ENCODE data around the gene CMSS1.

Gene CMSS1

DNA sequence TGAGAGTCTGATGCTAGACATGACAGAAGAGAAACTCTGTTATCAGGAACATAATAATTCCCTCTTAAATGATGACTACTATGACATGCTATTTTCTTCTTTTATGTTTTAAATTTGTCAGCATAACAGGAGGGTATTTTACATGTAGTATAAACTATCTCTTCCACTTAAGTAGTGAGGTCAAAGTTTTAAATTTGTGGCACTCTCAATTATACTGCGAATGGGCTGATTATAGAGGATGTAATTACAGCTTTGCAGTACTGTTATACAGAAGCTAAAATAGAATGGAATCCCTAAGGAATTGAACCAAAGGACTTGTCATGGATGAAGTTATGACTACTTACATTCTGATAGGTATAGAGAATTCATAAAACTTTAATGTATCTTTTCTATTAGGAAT, 34.3 kb downstream of the CMSS1 start:
- DNase-seq (ENCODE audit: extremely low read depth in 1 of 2, low read depth in 1 of 2): no peak

DNA sequence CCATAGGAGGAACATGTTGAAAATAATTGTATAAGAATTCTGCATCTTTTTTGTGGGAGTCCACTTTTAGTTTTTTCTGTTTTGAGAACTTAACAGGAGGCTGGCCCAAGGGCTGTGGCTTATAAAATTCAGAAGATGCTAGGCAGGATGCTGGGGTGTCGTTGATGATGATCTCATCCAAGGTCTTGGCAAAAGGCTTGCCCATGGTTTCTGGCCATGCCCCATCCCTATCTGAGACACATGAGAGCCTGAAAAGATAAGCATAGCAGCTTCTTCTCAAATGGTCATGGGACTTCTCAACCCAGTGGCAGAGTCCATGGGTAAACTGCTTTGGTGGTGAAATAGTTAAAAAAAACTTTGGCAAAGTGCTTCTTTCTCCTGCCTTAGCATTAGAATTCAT, 35.2 kb downstream of the CMSS1 start:
- DNase-seq (ENCODE audit: extremely low read depth in 1 of 2, low read depth in 1 of 2): no peak

DNA sequence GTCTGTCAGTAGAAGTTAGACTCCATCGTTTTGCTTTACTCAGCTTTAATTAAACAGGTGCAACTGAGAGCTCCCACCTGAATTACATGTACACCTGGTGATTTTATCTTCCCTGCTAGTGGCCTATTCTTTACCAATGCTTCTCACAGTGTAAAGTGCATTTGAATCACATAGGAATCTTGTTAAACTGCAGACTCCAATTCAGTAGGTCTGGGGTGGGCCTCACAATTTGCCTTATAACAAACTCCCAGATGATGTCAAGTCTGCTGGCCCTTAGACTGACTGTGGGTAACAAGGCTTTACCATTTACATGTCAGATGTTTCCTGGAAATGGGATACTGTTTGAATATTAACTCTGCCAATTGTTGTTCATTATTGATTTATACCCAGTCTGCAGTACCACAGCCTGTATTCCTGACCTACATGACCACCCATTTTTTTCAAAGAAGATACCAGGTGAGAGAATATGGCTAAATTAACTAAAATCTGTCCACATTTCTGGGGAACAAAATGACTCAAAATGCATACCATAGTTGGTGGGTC, 37.2 kb downstream of the CMSS1 start:
- no peak for DNase-seq (ENCODE audit: extremely low read depth in 1 of 2, low read depth in 1 of 2)

DNA sequence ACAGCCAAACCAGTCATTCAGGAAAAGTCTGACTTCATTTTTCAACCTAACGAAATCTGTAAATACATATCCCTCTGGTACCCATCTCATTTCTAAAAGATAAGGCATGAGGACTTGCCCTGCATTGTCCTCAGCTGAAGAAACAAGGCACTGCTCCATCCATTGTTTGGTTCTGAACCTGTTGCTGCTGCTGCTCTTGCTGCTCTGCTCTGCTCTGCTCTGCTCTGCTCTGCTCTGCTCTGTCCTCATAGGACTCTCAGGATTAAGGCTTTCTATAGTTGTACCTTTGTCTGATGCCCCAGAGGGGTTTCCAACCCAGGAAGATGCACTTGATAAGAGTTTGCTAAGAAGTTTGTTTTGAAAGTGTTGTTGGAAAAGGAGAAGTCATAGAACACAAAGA, 38.2 kb downstream of the CMSS1 start:
- DNase-seq (ENCODE audit: extremely low read depth in 1 of 2, low read depth in 1 of 2): no peak

DNA sequence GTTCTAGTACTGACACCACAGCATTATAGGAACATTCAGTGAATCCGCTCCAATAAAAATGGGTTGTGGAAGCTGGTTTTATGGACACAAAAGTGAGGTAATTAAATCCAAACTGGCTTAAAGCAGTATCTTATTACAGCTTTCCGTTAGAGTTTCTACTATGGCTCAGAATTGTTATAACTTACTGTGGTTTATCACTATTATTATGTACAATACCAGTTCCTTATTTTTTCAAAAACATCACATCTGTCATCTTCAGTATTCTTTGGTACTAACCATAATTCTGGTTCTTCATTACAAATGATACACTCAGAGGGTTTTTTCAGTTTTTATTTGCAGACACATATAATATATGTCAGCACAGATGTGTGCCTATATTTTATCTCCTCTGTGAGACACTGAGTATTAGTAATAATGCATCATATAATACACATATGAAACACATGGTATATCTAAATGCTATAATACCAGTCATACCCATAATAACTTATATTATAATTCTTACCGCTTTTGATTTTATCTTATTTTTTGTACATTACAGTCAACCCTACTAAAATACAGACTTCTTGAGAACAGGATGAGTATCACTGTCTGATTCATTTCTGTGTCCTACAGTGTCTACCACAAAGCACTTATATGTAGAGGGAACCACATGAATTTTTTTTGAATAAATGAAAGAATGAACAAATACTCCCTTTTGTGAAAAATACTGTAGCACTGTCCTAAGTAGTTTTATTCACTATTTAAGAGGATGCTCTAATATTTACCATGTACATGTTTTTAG, 39.0 kb downstream of the CMSS1 start:
- no peak for DNase-seq (ENCODE audit: extremely low read depth in 1 of 2, low read depth in 1 of 2)

DNA sequence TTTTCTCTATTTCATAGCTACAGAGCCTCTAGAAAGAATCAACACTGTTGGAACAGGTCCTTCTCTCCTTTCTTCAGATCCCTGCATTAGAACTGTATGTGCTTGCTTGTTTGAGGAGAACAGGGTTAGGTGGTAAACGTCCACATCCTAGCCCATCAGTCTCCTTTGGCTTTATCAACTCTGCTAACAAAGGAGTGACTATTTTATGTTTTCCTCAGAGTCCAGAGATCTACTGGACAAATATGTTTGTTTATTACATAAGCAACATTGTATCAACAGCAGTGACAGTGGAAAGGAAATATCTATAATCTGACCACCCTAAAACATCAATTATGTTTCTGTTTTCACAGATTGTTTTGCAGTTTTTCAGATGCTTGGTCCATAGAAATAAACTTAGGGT, 39.6 kb downstream of the CMSS1 start:
- DNase-seq (ENCODE audit: extremely low read depth in 1 of 2, low read depth in 1 of 2): no peak

DNA sequence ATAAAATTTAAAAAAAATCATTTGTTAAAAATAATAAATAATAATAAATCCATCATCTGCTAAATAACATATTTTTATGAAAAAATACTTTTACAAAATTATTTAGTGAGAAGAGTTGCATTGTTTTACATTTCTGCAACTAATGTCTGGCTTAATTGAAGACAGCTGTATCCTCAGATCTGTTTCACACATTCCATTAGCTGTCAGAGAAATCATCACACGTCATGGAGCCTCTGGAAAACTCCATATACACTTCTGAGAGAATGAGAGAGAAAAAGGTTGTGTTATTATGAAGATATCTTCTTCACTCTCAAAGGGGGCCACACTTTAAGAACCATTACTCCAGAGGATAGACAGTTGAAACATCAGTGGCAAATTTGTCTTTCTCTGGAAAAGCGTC, 40.8 kb downstream of the CMSS1 start:
- DNase-seq (ENCODE audit: extremely low read depth in 1 of 2, low read depth in 1 of 2): no peak

DNA sequence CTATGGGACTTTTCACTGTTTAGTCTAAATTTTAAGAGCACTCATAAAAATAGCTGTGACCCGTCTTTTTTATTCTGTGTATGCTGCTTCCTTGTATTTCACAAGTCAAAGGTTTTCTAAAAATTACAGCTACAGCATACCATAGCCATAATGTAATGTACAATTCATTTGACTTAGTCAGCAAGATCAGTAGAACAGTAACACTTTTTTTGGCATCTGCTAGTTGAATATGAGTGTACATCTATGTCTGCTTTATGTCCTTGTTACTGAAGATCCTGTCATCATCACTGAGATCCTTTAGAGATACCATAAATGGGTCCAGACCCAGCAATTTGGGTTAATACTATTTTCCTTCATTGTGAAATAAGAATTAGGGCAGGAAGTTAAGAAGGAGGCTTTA, 42.2 kb downstream of the CMSS1 start:
- no peak for DNase-seq (ENCODE audit: extremely low read depth in 1 of 2, low read depth in 1 of 2)

DNA sequence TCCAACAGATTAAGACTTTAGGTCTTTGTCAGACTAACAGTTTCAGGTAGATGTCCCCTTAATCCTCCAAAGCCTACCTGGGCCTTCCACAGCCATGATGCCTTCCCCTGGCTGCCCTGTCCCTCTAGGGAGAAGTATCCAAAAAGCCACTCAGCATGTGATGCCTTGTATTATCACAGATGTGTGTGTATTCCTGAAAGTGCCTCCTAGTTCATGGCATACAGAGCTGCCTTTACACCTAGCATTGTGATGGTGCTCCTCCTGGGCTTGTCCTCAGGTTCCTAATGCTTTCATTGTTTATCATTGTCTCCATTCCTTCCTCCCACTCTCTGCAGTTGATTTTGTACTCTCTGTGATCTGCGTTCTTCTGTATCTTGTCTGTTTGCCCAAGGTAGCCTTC, 43.6 kb downstream of the CMSS1 start:
- DNase-seq (ENCODE audit: extremely low read depth in 1 of 2, low read depth in 1 of 2): no peak

DNA sequence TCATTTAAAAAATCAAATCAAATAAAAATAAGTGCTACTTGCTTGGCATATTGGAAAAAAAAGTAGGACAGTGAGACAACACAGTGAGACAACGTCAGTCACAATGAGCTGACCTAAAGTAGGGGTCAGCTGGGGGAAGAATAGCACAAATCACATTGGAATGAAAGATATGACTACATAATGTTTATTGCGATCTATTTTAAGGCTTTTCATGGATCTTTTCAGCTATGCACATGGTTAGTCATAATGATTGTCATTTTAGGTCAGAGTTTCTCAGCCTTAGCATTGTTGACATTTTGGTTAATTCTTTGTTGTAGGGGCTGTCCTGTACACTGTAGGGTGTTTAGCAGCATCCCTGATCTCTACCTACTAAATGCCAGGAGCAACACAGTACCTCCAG, 44.5 kb downstream of the CMSS1 start:
- no peak for DNase-seq (ENCODE audit: extremely low read depth in 1 of 2, low read depth in 1 of 2)

DNA sequence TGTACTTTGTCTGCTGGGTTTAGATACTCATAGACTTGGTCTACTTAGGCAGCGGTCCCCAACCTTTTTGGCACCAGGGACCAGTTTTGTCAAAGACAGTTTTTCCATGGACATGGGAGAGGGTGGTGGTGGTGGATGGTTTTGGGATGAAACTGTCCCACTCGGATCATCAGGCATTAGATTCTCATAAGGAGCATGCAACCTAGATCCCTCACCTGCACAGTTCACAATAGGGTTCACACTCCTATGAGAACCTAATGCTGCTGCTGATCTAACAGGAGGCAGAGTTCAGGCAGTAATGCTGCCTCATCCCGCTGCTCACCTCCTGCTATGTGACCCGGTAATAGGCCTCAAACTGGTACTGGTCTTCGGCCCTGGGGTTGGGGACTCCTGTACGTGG, 45.3 kb downstream of the CMSS1 start:
- DNase-seq (ENCODE audit: extremely low read depth in 1 of 2, low read depth in 1 of 2): no peak

DNA sequence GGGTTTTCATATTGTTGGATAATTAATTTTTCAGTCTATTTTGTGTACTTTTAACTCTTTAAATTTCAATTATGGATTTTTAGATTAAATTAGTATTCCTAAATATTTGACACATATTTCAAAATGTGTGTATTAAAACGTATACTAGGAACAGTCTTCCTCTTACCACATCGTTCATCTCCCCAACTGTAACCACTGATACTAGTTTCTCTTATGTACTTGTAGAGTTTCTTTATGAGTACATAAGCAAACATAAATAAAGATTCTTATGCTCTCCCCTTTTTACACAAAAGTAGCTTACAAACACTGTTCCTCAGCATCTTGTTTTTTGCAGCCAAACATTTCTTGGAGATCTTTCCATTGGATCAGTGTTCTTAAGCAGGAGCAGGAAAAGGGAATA, 45.9 kb downstream of the CMSS1 start:
- DNase-seq (ENCODE audit: extremely low read depth in 1 of 2, low read depth in 1 of 2): no peak

DNA sequence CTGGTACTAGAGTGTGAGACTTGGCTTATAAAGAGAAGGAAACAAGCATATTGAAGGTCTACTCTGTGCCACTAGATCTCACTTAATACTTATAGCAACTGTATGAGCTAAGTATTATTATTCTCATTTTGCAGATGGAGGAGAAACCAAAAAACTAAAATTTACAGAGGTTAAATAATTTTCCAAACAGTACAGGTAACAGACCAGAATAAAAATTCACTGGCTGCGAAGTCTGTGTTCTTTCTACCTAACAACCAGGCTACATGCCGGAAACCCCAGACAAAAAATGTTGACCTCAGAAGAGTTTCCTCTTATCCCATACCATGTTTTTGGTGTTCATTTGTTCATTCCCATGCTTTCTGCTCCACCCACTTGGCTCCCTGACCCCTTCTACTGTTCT, 46.6 kb downstream of the CMSS1 start:
- no peak for DNase-seq (ENCODE audit: extremely low read depth in 1 of 2, low read depth in 1 of 2)

DNA sequence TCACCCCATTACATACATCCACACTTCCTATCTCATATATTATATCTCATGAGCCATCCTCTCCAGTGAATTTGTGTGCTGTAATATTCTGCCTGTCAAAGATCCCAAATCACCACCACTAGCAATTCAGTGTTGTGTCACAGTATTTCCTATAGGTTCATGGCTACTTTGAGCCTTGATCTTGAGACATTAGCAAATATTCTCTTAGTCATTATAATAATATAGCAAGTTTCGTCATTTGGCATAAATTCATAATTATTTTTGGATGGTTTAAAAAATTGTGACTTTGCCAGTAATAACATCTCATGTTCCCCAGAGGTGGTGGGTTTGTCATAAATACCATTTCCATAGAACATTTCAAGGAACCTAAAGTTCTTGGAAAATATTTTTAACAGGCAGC, 47.7 kb downstream of the CMSS1 start:
- DNase-seq (ENCODE audit: extremely low read depth in 1 of 2, low read depth in 1 of 2): no peak

DNA sequence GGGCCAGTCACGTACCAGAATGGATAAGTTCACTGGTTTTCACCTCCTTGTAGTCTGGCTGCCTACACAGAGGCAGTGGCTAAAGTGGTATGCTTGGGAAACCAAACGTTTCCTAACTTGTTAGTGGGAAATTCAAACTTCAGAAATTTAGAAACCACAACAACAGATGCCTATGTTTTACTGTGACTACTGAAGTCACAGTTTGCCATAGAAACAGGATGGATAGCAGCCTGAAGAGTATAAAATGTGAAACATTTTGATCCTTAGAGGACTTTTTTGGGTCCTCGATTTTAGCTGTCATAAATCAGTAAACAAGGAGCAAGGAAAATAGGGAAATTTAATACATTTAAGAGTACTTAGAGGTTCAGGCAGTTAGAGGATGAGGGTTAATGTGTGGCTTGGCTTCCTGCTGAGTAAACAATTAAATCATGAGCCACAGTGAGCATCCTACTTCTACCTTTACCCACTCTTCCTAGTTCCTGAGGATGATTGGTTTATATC, 48.6 kb downstream of the CMSS1 start:
- DNase-seq (ENCODE audit: extremely low read depth in 1 of 2, low read depth in 1 of 2): peak in 1 of 2 donors; percentile 18

DNA sequence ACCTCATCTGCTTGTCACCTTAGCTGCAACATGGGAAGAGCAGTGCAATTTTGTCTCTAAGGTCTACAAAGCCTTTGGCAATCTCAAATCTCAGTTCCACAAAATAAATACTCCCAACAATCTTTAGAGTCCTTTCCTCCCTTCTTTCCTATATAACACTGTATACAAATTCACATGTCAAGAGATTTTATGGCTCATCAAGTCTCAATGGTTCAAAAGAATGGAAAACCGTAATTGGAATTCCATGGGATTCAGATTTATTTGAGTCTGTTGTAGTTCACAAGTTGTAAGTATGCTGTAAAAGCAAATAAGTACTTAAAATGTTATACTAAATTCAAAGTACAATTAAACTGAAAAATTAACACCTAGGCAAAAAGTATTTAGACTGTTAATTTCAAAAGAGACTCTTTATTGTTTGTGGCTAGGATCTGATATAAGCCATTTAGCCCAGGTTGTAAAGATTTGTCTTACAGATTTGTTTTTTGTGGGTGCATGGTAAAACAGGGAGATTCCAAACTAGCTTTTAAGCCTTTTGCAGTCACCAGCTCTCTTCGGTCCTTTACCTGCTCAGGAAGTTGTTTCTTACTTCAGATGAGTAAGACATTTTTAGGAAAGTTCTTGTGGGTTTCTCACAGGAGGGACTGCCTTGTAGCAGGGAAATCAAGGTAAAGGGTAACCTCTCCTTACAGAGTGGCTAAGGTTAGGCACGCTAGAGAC, 50.1 kb downstream of the CMSS1 start:
- no peak for DNase-seq (ENCODE audit: extremely low read depth in 1 of 2, low read depth in 1 of 2)

DNA sequence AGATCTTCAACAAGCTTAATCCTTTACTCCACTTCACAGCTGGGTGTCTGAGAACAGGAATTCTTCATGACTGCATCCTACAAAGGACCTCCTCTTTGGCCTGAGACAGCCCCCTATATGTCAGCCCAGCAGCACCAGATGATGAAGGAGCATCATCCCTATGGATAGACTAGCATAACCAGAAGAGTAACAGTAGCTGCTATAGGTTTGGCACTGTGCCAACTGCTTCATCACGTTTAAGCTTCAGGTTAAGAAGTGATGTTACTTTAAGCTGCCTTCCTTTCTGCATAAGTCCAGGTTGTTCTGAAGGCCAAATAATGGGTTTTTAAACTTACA, 50.6 kb downstream of the CMSS1 start:
- DNase-seq (ENCODE audit: extremely low read depth in 1 of 2, low read depth in 1 of 2): no peak

DNA sequence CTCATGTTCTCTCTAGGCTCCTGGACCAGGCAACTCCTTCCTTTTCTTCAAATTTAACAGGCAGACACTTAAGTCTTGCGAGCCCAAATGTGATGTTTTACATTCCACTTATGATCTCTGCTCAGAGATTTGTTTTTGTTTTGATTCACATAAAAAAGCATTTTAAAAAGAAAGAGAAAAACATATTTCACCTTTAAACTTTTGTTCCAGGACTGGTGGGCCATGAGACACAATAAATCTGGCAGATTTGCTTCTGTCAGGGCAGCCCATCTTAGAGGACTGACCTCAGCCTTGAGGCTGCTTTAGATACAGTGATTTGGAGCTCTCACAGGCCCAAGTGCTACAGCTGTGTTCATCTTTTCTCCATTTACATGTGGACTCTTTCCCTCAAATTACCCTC, 52.0 kb downstream of the CMSS1 start:
- DNase-seq (ENCODE audit: extremely low read depth in 1 of 2, low read depth in 1 of 2): no peak

DNA sequence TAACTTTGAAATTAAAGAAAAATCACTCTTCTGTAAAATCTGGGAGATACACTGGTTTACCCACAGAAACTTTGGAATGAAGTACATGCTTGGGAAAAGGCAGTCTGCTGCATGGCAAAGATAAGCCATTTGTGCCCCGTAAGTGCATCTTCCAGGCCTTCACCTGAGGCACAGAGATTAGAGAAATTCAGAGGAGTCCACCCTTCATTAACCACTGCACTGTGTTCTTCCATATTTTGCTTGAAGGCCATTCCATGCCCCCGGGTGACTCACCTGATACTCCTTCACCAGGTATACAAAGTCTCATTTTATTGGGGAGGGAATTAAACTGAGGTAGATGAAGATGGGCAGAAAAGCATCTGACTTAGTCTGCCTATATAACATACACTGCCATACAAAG, 53.0 kb downstream of the CMSS1 start:
- DNase-seq (ENCODE audit: extremely low read depth in 1 of 2, low read depth in 1 of 2): no peak

DNA sequence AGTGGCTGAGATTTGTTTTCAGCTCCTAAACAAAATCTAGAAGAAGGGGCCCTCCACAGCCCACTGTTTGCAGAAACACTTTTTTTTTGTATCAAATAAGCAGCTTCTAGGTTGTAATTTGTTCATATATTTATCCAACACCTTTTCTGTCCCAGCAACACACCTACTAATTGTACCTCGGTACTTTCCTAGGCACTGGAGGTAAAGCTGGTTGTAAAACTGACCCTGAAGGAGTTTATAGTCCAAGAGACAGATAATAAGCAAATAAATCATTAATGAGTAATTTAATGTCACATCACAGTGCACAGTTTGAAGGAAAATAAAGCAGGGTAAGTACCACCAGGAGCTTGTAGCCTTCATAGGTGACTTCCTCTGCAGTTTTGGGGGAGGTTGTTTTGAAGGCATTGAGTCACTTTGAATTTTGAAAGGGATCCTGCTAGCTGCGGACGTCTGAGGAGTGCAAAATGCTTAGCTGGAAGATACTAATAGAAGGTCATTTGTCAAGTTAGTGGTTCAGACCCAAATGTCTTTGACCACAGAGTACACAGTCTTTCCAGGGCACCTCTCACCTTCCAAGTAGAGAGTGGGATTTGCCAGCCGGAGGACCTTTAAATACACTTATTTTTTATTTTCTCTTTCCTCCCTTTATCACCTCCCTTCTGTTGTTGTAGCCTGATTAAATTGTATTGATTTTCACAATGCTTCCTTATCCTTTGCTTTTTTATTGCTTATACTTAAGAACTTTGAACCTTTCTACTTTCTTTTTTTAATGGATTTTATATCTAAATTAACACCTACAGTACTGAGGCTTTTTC, 53.8 kb downstream of the CMSS1 start:
- DNase-seq (ENCODE audit: extremely low read depth in 1 of 2, low read depth in 1 of 2): no peak

DNA sequence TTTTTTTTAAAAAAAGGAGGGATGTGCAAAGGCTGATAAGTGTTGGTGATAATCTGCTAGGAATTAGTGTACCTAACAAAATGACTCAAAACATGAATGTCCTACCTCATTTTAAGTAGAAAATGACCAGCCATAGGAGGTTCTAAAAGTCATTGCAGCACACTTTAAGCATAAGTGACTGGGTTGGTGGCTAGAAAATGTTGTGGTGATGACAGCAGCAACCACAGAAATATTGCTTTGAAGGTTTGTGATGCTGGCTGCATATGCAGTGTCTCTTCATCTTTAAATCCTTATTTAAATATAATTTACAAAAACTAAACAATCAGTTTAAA, 55.2 kb downstream of the CMSS1 start:
- DNase-seq (ENCODE audit: extremely low read depth in 1 of 2, low read depth in 1 of 2): no peak
